NCI-H345 treated with DMSO at 0.1 percent for 48 hours (cell line): ENCODE measurements around the gene NUP93.

Experiments
- DNase-seq: peaks from one replicate; lab custom pipeline; 2025; ENCODE audit not compliant: unreplicated experiment; lab: John Stamatoyannopoulos, UW

Gene NUP93

DNA sequence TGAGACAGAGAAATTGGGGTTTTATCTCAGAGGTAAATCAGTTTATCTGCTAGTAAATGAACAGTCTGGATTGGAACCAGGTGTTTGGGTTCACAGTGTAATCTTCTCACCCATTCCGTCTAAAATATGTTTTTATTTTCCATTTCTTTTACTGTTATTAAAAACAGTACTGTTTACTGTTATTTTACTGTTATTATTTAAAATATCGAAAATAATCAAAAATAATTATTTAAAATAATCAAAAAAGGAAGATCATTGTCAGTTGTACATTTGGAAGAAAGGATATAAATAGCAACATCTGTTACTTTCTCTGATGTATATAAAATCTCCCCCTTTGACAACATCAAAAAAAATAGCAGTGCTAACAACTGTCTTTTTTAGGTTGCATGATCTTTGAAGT is 11.5 kb downstream of the NUP93 start:
- no peak for DNase-seq

DNA sequence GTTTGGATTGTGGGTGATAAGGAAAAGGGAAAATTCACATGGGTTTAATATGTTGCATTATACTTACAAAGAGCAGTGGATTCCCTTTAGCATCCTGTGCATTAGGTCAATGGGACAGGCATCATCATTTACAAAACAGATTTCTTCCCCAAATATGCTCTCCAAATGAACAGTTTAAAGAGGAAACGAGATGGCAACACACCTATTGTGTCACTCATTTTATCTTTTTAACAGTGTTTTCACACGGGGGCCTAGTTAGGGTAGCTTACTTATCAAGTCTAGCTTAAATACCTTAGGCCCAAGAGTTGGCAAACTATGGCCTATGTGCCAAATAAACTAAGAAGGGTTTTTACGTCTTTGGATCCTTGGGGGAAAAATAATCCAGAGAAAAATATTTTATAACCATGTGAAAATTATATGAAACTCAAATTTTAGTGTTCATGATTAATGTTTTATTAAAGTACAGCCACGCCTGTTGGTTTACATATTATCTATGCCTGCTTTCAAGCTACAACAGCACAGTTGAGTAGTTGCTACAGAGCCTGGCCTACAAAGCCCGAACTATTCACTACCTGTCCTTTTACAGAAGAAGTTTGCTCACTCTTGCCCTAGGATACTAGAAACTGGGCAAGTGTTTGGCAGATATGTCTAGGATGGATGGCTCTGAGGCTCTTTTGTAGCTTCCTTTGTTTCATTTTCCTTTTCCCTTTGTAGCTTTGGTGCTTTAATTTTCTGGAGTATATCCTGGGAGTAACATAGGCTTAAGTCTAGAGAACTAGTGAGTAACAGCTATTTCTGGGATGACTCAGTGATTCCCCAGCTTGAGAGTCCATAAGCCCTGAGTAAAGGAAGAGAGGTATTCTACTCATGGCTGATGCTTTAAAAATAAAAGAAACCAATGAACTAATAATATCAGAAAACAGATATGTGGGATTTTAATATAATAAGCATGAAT is 12.4 kb downstream of the NUP93 start:
- DNase-seq = no peak

DNA sequence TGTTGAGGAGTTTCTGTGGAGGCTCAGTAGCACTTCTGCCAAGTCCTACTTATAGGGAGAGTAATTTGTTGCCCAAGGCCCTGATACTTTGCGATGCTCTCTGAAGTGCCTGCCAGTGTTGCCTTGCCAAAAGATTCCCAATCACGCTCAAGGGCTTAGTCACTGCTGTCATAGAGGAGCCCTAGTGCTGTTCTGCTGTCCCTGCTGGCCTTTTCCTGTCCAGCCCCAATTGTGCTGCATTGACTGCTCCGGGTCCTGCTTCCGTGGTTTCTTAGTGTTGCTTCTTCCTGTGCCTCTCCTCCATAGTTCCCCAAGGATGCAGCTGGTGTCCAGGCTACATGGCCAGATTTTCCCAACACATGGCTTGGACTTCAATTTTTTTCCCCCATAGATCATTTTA is 13.9 kb downstream of the NUP93 start:
- DNase-seq = no peak

DNA sequence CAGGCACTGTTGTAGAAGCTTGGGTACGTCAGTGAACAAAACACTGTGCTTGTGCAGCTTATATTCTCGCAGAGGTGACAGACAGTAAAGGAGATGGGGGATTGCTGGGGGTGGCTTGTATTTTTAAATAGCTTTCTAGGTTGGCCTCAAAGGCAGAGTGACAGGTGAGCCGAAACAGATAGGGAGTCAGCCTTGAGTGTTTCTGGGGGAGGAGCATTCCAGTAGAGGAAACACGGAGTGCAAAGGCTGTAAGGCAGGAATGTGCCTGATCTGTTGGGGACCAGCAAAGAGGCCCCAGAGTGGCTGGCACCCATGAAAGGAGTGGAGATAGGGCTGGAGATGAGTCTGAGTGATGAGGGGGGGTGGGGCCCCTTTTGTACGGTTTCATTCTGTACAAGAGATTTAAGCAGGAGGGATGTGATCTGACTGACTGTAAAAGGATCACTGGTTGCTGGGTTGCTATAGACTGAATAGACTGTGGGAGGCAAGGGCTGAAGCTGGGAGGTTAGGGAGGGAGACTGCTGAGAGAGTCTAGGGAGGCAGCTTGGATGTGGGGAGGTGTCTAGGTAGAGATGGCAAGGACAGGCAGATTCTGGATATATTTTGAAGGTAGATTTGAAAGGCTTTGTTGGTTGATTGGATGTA is 15.2 kb downstream of the NUP93 start:
- no peak for DNase-seq

DNA sequence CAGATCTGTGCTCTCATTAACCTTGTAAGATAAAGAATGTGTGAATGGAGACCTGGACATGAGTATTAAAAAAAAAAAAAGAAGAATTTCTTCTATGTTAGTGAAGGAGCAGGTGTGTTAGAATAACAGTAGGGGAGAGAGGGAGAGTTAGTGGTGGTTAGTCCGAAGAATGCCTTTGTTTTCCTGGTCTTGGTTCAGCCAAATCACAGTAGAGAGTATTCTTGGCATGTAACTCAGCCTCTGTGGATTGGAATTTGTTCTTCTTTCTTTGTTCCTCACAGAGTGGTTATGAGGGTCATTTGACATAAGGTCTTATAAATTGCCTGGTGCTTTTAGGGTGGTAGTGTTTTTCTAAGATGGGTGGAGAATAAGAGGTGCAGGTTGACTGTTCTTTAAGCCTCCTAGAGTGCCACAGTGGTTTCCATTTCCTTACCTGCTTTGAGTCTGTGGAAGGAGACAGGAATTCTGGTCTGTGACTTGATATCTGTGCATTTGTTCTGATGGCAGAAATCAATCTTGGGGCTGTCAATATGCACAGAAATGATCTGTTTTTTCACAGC is 17.6 kb downstream of the NUP93 start:
- no peak for DNase-seq

DNA sequence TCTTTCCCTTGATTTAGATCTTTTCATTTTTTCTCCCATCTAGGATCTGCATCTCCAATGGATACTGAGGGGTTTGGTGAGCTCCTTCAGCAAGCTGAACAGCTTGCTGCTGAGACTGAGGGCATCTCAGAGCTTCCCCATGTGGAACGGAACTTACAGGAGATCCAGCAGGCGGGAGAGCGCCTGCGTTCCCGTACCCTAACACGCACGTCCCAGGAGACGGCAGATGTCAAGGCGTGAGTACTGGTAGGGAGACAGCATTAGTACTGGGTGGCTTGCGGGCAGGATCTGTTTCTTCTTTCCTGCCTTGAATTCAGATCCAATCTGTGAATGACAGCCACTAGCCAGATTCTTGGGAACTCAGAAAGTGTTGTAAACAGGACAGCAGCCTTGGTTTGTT is 18.3 kb downstream of the NUP93 start:
- no peak for DNase-seq

DNA sequence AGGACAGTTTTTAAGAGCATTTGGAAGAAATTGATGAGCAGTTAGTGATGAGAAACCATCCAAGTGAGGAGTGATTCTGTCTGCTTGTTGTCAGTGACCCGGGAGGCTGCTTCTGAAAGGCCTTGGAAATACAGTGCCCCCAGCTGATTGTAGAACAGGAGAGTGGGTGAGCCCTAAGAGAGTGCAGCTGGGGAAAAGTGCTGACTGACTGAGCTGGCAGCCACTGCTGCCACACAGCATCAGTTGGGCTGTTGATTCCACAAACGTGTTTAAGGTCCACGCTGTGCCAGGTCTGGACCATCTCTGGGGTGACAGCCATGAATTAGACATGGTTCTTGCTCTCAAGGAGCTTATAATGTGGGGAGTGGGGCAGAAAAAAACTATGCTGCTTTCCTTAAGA is 18.9 kb downstream of the NUP93 start:
- no peak for DNase-seq

DNA sequence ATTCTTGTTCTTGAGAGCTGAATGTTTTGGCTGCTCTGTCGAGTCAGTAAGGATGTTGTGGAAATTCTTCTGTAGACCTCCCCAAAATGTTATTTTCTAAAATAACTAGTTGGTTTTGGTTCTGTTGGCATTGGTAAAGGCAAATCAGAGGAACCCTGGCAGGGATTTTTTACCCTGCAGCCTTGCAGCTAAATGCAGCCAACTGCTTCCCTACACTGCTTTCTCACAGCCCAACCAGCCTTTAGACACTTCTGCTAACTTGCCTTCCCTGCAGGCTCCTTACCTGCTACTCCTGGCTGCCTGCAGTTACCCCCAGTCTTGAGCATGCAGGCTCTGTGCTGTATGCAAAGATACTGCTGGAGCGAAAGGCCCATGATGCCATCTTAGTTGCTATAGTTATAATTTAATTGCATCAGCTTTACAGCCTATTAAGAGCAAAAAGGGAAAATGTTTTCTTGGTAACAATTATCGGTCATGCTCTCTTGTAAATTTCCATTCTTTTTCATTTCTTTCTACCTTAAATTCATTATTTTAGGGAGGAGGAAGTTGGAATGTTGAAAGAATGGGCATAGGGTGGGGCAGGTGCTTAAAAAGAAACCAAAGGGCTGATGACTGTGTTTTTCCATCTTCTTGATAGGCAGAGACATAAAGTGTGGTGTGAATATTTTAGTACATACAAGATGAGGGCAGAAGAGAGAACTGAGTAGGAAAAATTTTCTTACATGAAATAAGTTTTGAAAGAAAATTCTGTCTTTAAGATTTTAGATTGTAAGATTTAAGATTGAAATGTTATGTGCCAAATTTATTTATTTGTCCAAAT is 20.0 kb downstream of the NUP93 start:
- no peak for DNase-seq

DNA sequence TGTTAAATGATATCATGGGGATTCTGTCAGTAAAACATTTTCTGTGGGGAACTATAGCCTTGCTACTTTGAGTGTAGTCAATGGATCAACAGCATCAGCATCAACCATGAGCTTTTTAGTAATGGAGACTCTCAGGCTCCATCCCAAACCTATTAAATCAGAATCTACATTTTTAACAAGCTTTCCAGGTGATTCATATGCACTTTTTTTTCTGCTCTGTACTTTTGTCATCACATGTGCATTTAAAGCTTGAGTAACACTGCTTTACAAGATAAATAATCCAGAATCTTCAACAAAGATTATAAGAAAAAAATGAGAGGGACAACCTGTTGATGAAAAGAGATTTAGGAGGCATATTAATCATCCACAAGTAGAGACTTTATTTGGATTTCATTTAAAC is 23.5 kb downstream of the NUP93 start:
- DNase-seq = no peak

DNA sequence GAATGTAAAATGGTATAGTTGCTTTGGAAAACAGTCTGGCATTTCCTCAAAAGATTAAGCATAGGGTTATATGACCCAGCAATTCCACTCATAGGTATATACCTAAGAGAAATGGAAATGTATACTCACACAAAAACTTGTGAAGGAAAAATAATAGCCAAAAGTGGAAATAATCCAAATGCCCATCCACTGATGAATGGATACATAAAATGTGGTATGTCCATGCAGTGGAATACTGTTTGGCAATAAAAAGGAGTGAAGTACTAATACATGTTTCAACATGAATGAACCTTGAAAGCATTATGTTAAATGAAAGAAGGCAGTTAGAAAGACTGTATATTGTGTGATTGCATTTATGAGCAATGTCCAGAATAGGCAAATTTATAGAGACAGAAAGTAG is 25.1 kb downstream of the NUP93 start:
- DNase-seq = no peak

DNA sequence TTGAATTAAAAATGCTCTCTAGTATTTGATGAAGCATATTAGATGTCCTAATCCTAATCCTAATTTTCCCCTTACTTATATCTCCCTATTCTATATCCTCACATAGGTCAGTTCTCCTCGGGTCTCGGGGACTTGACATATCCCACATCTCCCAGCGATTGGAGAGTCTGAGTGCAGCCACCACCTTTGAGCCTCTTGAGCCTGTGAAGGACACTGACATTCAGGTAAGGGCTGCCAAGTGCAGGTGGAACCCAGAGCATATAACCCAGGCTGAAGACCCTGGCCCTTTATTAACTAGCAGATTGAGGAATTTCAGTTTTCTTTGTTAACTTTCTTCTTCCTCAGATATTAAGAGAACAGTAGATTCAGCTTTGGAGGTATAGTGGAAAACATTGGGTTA is 28.5 kb downstream of the NUP93 start:
- DNase-seq = no peak

DNA sequence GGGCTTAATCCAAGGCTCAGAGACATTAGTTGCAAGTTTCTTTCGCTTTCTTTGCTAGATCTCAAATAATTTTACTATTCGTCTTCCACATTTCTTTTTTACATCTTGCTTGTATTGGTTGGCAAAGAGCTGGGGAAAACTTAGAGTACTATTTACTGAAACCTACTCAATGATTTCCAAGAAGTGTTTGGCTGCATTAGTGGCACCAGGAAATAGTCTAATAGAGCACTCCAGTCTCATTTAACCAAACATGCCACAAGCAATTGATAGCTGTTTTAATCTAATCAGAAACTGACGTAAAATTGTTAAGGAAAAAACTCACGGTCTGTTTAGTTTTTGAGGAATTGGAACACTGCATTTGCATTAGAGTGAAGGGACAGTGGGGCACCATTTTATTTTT is 29.0 kb downstream of the NUP93 start:
- DNase-seq = no peak

DNA sequence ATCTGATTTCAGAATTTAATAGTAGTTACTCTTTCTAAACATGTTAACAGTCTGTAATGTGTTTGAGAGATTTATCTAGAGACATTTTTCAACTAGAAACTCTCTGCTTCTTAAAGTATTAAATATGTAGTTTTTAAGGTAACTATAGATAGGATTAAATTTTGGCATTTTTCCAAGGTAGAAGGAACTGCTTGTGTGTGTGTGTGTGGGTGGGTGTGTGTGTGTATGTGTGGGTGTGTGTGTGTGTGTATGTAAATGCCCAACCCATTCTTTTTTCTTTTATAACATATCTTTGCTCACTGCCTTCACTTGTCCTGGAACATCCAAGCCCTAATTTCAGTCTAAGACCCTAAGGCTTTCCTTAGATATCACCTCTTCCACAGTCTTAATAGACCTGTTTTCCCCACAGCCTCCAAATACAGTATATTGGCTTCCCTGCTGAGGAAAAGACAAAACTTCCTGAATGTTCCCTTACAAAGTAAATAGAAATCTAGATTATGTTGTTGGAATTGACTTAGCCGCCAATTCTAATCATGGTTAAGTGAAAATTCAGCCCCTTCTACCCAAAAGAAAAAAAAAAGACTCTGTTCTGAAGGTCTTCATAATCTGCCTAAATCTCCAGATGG is 33.5 kb downstream of the NUP93 start:
- DNase-seq = no peak

DNA sequence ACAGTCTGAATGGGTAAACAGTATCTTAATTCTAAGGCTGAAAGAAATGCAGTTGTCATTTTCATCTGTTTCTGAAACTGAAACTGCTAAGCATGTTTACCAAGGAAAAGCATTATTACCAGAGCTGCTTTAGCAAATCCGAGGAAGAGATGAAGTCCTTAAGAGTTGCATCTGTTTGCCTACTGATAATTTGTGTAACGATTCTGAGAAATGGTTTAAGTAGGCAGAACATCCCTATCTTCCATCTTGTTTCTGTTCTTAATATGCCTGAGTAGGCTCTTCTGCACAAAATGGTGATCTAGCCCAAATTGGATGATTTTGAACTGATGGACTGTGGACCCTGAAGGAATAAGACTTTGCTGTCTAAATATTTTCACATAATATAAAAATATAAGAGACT is 34.9 kb downstream of the NUP93 start:
- no peak for DNase-seq

DNA sequence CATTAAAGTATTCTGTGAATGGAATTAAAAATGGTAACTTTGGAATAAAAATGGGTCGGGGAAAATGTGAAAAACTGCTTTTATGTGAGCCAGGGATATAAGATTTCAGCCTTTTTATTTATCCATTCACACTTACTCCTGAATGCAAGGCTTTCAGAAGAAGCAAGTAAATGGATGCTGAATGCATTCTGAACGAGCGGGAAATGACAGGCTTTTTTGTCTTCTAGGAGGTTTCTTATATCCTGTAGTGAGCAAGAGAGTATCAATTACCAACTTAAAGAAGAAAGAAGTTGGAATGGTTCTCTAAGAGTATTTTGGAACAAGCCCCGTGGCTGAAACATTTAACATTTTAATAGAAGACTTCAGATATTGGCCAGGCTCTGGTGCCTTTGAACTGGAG is 36.0 kb downstream of the NUP93 start:
- DNase-seq = no peak

DNA sequence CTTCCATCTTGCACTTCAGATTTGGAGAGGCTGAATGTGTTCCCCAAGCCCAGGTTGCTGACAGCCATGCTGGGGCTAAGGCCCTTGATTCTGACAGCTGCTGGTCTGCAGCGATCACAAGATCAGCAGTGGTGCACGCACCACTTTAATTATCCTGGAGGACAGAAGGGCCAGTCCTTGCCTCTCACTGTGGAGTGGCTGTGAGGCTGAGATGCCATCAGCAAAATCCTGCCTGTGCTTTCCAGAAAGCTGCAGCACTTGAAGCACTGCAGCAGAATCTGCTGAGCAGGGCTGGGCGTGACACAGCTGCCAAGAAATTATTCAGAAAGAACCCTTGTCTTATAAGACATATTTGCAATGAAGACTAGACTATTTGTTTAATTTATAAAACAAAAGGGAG is 37.1 kb downstream of the NUP93 start:
- no peak for DNase-seq

DNA sequence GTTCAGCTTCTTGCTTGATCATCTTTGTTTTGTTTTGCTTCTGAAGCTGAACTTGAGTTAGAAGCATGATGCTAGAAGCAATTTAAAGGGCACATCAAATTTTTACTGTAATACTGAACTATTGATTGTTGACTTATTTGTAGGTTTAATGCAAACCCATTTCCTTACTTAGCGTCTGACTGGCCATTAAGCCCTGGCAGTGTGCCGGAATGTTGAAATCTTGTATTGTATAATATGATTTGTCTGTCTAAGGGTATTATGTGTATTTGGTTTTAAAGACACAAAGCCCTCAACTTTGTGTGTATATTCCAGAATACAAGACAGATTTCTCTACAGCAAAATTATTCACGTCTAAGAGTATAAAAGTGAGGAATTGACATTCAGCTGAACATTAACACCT is 39.7 kb downstream of the NUP93 start:
- no peak for DNase-seq

DNA sequence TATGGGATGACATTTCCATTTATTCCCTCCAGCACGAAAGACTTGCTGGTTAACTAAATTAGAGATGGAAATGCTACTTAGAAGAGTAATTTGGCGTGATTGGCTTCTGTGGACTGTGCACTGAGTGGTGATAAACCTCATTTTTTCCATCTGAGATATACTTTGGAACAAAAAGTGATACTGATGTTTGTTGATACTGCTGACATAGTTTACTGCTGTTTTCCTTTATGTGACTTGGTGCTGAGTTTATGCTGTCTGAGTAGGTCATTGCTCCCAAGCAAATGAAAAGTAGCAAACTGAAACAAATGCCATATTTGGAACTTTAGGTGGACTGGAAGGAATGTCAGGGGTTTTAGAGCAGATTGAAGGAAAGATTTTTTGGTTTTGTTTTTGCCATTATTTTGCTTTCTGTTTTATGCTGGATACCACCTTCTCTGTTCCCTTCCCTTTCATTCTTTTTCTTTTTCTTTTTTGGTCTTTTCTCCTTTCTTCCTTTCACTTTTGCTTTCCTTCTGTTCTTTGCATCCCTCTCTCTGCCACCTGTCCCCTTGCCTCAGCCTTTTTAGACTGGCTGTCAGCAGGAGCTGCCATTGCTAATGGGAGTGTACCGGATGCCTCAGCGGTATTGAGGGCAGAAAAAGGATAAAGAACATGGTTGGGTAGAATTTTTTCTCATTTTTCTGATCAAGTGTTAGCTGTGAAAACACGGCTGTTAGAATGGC is 41.8 kb downstream of the NUP93 start:
- DNase-seq = no peak

DNA sequence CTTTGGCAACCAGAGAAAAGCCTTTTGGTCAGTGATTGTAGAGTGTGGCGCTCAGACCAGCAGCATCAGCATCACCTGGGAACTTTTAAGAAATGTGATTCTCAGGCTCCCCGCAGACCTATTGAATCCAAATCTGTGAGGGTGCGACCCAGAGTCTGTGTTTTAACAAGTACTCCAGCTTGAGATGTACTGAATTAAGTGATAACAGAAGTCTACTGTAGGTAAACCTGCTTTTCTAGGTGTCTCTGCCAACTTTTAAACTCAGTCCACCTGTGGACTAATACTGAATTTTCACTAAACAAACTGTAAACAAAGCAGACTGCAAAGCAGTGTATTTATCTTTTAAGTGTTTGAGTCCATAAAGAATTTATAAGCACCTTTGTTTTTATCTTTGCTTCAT is 43.6 kb downstream of the NUP93 start:
- DNase-seq = no peak

DNA sequence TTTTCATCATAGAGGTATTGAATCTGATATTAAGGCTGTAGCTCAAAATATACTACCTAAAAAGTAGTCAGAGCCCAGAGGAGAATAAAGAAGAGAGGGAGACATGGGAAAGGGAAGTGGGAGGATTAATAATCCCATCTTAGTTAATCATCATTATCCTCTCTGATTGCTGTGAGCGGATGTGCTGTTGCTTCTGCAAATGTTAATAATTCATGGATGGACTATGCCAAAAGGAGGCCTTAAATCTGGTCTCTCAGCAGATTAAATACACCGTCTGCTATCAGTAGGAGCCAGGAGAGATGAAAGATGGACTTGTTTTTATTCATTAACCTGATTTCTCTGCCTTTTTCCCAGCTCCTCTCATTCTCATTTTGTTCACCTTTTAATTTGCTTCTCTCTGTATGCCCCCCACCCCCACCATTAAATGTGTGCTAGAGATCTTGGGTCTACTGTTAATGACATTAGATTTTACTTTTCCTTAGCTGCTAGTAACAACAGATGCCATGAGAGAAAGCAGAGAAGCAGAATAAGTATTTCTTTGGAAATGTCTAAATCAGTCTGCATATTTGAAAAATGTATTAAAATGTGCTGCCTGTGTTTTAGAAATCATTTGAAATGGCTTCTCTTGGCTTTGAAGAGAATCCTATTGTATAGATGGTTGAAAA is 44.2 kb downstream of the NUP93 start:
- no peak for DNase-seq
